KG1 (cell line): ENCODE results near the gene RIN3.

Source experiments
- DNase-seq: peaks from one replicate; lab custom pipeline; 2025; lab: John Stamatoyannopoulos, UW

RIN3 gene

GRCh38 chr14:92714739-92715307 lies 201.2 kb downstream of the RIN3 start:
- peak; percentile 11 for DNase-seq

- no peak for DNase-seq
These were observed 202.6 kb downstream of the RIN3 start for GRCh38 chr14:92716131-92716530.

DNA sequence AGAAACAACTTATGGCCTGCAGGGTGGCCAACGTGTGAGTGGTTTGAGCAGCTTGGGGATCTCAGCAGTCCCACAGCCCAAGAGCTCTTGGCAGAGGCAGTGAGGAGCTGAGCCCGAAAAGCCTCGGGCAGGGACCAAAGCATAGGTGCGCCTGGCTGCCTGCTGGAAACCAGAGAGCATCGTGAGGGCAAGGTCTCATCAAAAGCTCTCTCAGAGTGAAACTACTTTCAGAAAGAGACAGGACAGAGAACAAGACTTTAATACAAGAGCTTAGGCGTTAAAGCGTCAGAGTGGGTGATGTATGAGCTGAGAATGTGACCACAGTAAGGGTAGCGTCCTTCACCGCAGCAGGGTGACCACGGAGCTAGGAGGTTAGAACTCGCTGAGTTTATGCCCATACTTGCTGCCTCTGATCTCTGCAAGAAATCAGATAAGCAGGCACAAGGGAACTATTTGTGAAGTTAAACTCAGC lies 204.0 kb downstream of the RIN3 start:
- DNase-seq = no peak

DNA sequence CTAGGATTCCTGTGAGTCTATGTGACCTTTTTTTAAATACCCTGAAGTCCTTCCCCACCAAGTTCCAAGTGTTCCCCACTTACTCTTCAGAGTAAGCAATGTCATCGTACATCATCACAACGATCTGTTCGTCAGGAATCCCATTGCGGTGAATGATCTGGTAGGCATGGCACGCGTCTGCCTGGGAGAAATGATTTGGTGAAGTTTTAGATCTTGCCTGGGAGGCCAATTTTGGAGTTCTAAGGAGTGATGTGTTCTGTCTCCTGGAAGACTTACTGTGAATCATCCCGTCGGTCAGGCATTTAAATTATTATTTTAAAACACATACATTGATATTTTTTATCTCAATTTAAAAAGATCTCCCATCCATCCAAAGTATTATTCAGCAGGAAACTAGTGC lies 205.1 kb downstream of the RIN3 start:
- DNase-seq = no peak

GRCh38 chr14:92719421-92719820 lies 205.8 kb downstream of the RIN3 start:
- no peak for DNase-seq

GRCh38 chr14:92719890-92720323 lies 206.3 kb downstream of the RIN3 start:
- no peak for DNase-seq

GRCh38 chr14:92724516-92725340 lies 211.1 kb downstream of the RIN3 start:
- no peak for DNase-seq

- no peak for DNase-seq
These were observed 212.8 kb downstream of the RIN3 start for GRCh38 chr14:92726135-92726932.

- no peak for DNase-seq
These were observed 213.3 kb downstream of the RIN3 start for GRCh38 chr14:92726933-92727262.

DNA sequence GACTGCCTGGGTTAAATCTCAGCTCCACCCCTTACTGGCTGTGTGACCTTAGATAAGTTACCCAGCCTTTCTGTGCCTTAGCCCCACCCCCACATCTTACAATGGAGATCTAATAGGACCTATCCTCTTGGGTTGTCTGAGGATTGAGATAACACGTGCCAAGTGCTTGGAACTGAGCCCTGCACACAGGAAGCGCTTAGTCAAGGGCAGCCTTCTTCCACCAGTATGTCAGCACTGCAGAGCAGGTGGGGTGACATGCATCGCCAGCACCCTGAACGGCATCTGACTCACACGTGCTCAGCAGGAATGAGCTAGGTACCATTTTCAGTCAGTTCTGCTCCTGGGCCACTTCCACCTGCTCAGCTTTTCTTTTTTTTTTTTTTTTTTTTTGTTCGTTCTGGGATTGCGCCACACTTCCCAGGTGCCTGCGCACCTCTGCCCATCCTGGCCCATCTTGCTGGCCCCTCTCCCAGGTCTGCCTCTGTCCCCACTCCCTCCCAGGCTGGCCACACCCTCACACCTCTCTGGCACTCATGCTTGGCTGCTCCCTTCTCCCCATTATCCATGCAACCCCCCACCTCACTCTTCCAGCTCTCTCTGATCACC lies 215.3 kb downstream of the RIN3 start:
- no peak for DNase-seq

DNA sequence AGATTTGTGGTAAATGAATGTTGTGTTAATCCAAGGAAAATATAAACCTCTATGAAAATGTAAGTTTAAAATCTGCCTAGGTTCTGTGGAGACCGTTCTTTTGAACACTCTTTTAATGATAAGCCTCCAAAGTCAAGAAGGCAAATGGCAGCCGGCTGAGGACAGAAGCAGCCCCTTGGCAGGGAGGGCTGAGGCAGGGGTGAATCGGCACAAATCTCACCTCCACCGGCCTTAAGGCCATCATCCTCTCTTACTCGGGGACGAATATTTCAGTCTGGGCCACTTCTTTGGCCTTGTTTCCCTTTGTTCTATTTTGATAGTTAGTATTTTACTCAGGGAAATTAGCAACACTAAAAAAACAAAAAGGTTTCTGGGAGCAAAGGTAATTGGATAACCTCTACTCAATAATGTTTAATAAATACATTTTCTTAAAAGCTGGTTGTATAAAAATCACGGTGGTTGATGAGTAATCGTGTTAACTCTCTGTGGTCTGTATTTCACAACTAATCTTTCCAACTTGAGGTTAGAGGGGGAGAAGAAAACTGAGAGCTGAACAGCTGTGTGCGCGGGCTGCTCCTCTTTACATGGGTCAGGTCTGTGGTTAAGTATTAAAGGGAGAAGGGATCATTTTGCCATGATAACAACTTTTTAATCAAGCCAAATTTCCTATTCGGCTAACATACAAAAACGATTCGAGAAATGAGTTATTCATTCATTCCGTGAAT lies 216.2 kb downstream of the RIN3 start:
- DNase-seq = no peak

- no peak for DNase-seq
These were observed 218.1 kb downstream of the RIN3 start for GRCh38 chr14:92731622-92732115.

GRCh38 chr14:92733007-92733406 lies 219.4 kb downstream of the RIN3 start:
- no peak for DNase-seq

DNA sequence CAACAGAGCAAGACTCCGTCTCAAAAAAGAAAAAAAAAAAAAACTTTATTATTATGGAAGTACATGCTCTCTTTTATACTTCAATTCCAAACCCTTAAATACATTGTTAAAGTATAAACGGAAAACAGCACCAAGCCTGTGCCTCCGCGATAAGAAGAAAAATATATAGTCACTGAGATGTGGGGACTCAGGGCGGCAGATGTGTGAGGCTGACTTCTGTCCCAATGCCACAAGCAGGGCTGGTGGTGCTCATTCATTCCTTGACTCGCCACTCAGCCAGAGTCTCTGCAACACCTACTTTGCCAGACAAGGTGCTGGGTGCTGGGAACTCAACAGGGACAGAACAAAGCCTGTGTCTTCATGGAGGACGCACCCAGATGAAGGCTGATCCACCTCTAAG lies 221.0 kb downstream of the RIN3 start:
- DNase-seq = no peak

DNA sequence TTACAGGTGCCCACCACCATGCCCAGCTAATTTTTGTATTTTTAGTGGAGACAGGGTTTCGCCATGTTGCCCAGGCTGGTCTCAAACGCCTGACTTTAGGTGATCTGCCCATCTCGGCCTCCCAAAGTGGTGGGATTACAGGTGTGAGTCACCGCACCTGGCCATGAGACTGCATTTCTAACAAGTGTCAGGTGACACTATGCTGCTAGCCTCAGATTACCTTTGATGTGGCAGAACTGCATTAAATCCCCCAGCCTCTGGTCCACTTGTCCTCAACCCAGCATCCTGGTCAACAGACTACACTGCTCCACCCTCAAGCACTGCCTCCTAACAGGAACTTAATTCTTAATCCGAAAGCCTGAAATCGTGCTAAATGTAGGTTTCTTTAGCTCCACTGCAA lies 221.8 kb downstream of the RIN3 start:
- no peak for DNase-seq

DNA sequence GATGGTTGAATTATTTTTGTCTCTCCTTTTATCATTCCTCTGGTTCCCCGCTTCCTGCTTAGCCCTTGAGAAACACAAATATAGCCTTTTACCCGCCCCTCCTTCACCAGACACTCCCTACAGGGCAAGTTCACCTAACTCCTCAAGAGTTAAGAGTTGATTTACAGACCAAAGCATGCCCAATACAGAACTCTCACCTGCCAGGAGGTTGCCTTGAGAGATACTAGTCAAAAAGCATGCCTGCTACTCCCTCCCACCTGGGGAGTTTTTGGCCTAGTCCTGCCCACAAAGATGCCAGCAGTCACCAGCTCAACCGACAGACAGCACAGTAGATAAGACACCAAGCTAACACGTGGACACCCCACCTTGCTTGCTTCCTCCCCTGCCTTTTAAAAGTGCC lies 223.6 kb downstream of the RIN3 start:
- DNase-seq = no peak

DNA sequence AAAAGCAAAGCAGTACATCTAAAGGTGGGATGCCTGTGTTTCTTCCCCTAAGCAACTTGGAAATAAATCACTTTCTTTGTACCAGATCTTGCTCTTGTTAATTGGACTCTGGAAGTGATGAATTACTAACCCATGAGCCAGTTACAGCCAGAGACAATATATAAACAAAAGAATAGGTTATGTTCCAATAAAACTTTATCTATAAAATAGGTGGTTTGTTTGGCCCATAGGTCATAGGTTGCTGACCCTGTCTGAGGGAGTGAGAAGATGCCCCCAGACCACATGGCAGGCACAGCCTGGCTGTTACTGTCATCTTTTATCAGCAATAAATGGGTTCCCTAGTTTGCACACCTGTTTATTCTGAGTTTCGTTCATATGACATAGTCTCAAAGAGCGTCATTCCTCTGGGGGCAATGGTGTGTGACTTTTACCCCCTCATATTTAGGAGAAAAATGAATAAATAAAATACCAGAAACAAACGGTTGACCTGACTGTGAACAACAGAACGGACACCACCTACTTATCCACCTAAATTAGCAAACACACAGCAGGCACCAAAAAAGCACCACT lies 224.1 kb downstream of the RIN3 start:
- no peak for DNase-seq
